ENCODE measurements around the gene TMEM140. TPM values are rescaled to one million over a fixed set of nuclear protein-coding genes. Genes with fewer than 3 reads are reported as not detected.

The TMEM140 gene
- total RNA-seq, 1 donor from 2014 or later: not detected

- no peak for DNase-seq (ENCODE audit: extremely low spot score, unreplicated experiment)
- Mint-ChIP-seq H3K36me3 (ENCODE audit: unreplicated experiment) (no peaks in the 10 kb centered on the region), H3K4me3 (ENCODE audit: unreplicated experiment) (no peak overlapping the region), H3K27ac (ENCODE audit: unreplicated experiment) (no peak overlapping the region), H3K27me3 (ENCODE audit: unreplicated experiment) (peaks cover 42% of the 10 kb centered on the region), H3K9me3 (ENCODE audit: unreplicated experiment) (peaks cover 4% of the 10 kb centered on the region), H3K4me1 (ENCODE audit: unreplicated experiment) (no peaks in the 10 kb centered on the region)
- no peak for TF ChIP-seq CTCF (IDR thresholded peaks at IDR 0.05)
These were observed 18.9 kb upstream of the TMEM140 start for GRCh38 chr7:135128931-135129330.

- no peak for DNase-seq (ENCODE audit: extremely low spot score, unreplicated experiment)
- Mint-ChIP-seq H3K4me3 (ENCODE audit: unreplicated experiment) (no peak overlapping the region), H3K9me3 (ENCODE audit: unreplicated experiment) (peaks cover 4% of the 10 kb centered on the region), H3K27ac (ENCODE audit: unreplicated experiment) (no peak overlapping the region), H3K27me3 (ENCODE audit: unreplicated experiment) (peaks cover 43% of the 10 kb centered on the region), H3K4me1 (ENCODE audit: unreplicated experiment) (no peaks in the 10 kb centered on the region), H3K36me3 (ENCODE audit: unreplicated experiment) (no peaks in the 10 kb centered on the region)
- TF ChIP-seq CTCF (IDR thresholded peaks at IDR 0.05): no peak
These were observed 18.3 kb upstream of the TMEM140 start for GRCh38 chr7:135129579-135129978.

GRCh38 chr7:135143885-135144668 is 3.8 kb upstream of the TMEM140 start:
- H3K36me3 Mint-ChIP-seq (ENCODE audit: unreplicated experiment): no peaks in the 10 kb centered on the region
- H3K27me3 Mint-ChIP-seq (ENCODE audit: unreplicated experiment): peaks cover 36% of the 10 kb centered on the region
- DNase-seq (ENCODE audit: extremely low spot score, unreplicated experiment): no peak
- peaks cover 5% of the 10 kb centered on the region for H3K4me1 Mint-ChIP-seq (ENCODE audit: unreplicated experiment)
- H3K9me3 Mint-ChIP-seq (ENCODE audit: unreplicated experiment): no peaks in the 10 kb centered on the region
- TF ChIP-seq CTCF (IDR thresholded peaks at IDR 0.05): no peak
- H3K27ac Mint-ChIP-seq (ENCODE audit: unreplicated experiment): no peak overlapping the region
- H3K4me3 Mint-ChIP-seq (ENCODE audit: unreplicated experiment): no peak overlapping the region

GRCh38 chr7:135147341-135147898 is 452 bp upstream of the TMEM140 start:
- H3K4me1 Mint-ChIP-seq (ENCODE audit: unreplicated experiment): peaks cover 5% of the 10 kb centered on the region
- DNase-seq (ENCODE audit: extremely low spot score, unreplicated experiment): no peak
- no peaks in the 10 kb centered on the region for H3K9me3 Mint-ChIP-seq (ENCODE audit: unreplicated experiment)
- H3K27ac Mint-ChIP-seq (ENCODE audit: unreplicated experiment): no peak overlapping the region
- H3K4me3 Mint-ChIP-seq (ENCODE audit: unreplicated experiment): no peak overlapping the region
- TF ChIP-seq CTCF (IDR thresholded peaks at IDR 0.05): no peak
- peaks cover 14% of the 10 kb centered on the region for H3K27me3 Mint-ChIP-seq (ENCODE audit: unreplicated experiment)
- H3K36me3 Mint-ChIP-seq (ENCODE audit: unreplicated experiment): no peaks in the 10 kb centered on the region

GRCh38 chr7:135150072-135150782 is 2.4 kb downstream of the TMEM140 start:
- peaks cover 5% of the 10 kb centered on the region for H3K4me1 Mint-ChIP-seq (ENCODE audit: unreplicated experiment)
- TF ChIP-seq CTCF (IDR thresholded peaks at IDR 0.05): no peak
- H3K4me3 Mint-ChIP-seq (ENCODE audit: unreplicated experiment): no peak overlapping the region
- no peak overlapping the region for H3K27ac Mint-ChIP-seq (ENCODE audit: unreplicated experiment)
- DNase-seq (ENCODE audit: extremely low spot score, unreplicated experiment): no peak
- no peaks in the 10 kb centered on the region for H3K36me3 Mint-ChIP-seq (ENCODE audit: unreplicated experiment)
- peaks cover 14% of the 10 kb centered on the region for H3K27me3 Mint-ChIP-seq (ENCODE audit: unreplicated experiment)
- H3K9me3 Mint-ChIP-seq (ENCODE audit: unreplicated experiment): peaks cover 23% of the 10 kb centered on the region

Data from osteocyte (in vitro differentiated cells).